ENCODE measurements around the gene JMJD1C. TPM values are rescaled to one million over a fixed set of nuclear protein-coding genes. Genes with fewer than 3 reads are reported as not detected.

The JMJD1C gene
- total RNA-seq, 1 experiment from 2014 or later = 139 TPM

- no TSS peak for BruUV-seq (replicated peaks)
- ATAC-seq = no peak
- Histone ChIP-seq H3K9ac (ENCODE audit: low read length) (no peak overlapping the region), H3K36me3 (ENCODE audit: low read depth, low read length) (peaks cover 4% of the 10 kb centered on the region; the same call in 1 of the 2 replicates), H3K79me2 (ENCODE audit: low read length) (peaks cover 98% of the 10 kb centered on the region), H3K4me2 (ENCODE audit: low read length) (no peak overlapping the region), H3K9me3 (ENCODE audit: low read length) (no peaks in the 10 kb centered on the region), H3F3A (ENCODE audit: low read length, unreplicated experiment) (no peaks in the 10 kb centered on the region), H3K4me3 (ENCODE audit: low read length) (no peak overlapping the region), H2AFZ (ENCODE audit: low read length) (no peak overlapping the region), H3K27me3 (ENCODE audit: low read length) (no peaks in the 10 kb centered on the region), H3K9me2 (replicated peaks; ENCODE audit: low read length) (0 out of 2 replicates have a peak, but pooled peaks cover 3% of the 10 kb centered on the region), H3K4me1 (ENCODE audit: insufficient read depth, low read length) (peaks cover 10% of the 10 kb centered on the region), H4K20me1 (ENCODE audit: low read length) (0 out of 2 replicates have a peak, but pooled peaks cover 5% of the 10 kb centered on the region), H3K27ac (ENCODE audit: low read length) (no peak overlapping the region)
- TF ChIP-seq CTCF (conservative IDR thresholded peaks at IDR 0.05; ENCODE audit: low read depth, low read length) = no peak
- TF ChIP-seq EZH2 (IDR thresholded peaks at IDR 0.05; ENCODE audit: low read length, unreplicated experiment) = no peak
- ChIA-PET CTCF (no interaction called here), POLR2A (ENCODE audit: unreplicated experiment) (interaction anchor here (0.5 kb wide), 1 partner anchor 20 kb away, joined by 5 read pairs; no protein-coding TSS in a partner anchor)
- intact Hi-C loops (cut with micrococcal nuclease) = no loop called here
- no peak for DNase-seq
Measured at GRCh38 chr10:63498665-63499064, 32.9 kb upstream of the JMJD1C start.

DNA sequence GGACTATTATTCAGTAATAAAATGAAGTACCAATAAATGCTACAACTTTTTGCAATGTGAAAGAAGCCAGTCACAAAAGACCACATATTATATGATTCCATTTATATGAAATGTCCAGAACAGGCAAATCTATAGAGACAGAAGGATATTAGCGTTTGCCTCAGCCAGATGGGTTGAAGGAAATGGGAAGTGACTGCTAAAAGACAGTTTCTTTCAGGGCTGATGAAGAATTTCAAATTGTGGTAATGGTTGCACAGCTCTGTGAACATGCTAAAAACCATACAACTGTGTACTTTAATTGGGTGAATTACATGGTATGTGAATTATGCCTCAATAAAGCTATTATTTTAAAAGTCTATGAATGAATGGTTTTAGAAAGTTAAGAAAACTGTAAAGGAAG lies 31.5 kb upstream of the JMJD1C start:
- no peaks in the 10 kb centered on the region for H3K27me3 ChIP-seq (ENCODE audit: low read length)
- H3K4me2 ChIP-seq (ENCODE audit: low read length) = no peak overlapping the region
- no peaks in the 10 kb centered on the region for H3K9me3 ChIP-seq (ENCODE audit: low read length)
- peaks cover 5% of the 10 kb centered on the region for H3F3A ChIP-seq (ENCODE audit: low read length, unreplicated experiment)
- CTCF ChIA-PET = no interaction called here
- peaks cover 20% of the 10 kb centered on the region for H3K4me1 ChIP-seq (ENCODE audit: insufficient read depth, low read length)
- no peak overlapping the region for H3K4me3 ChIP-seq (ENCODE audit: low read length)
- intact Hi-C loops (cut with micrococcal nuclease) = no loop called here
- H3K79me2 ChIP-seq (ENCODE audit: low read length) = peaks cover 96% of the 10 kb centered on the region
- no peak for DNase-seq
- no peak overlapping the region for H3K9ac ChIP-seq (ENCODE audit: low read length)
- H3K36me3 ChIP-seq (ENCODE audit: low read depth, low read length) = peaks cover 4% of the 10 kb centered on the region; the same call in 1 of the 2 replicates
- no peak for ATAC-seq
- 0 out of 2 replicates have a peak, but pooled peaks cover 5% of the 10 kb centered on the region for H4K20me1 ChIP-seq (ENCODE audit: low read length)
- POLR2A ChIA-PET (ENCODE audit: unreplicated experiment) = interaction anchor here (0.5 kb wide), 1 partner anchor 297 kb away, joined by 3 read pairs; no protein-coding TSS in a partner anchor
- no peak overlapping the region for H2AFZ ChIP-seq (ENCODE audit: low read length)
- H3K27ac ChIP-seq (ENCODE audit: low read length) = no peak overlapping the region
- BruUV-seq (replicated peaks) = no TSS peak
- 0 out of 2 replicates have a peak, but pooled peaks cover 3% of the 10 kb centered on the region for H3K9me2 ChIP-seq (replicated peaks; ENCODE audit: low read length)
- TF ChIP-seq EZH2phosphoT487 (IDR thresholded peaks at IDR 0.05; ENCODE audit: borderline replicate concordance, low read length) = no peak
- no peak for TF ChIP-seq EZH2 (IDR thresholded peaks at IDR 0.05; ENCODE audit: low read length, unreplicated experiment)
- TF ChIP-seq CTCF (conservative IDR thresholded peaks at IDR 0.05; ENCODE audit: low read depth, low read length) = no peak

DNA sequence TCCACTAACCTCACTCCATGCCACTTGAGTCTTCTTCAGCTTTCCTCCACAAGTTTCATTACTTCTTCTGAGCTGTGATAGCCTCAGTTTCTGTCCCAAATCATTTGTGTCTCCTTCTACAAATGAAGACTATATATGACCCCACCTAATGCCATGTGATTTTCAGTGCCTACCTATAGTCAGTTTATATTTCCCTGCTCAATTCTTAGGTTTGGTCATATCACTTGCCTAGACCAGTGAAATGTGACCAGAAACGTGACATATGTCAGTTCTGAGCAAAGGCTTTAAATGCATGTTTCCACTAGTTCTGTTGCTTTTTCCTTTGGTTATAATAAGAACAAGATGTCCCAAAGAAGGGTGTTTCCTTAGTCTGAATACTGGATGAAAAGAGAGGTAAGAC lies 30.8 kb upstream of the JMJD1C start:
- DNase-seq = no peak
- H3K4me2 ChIP-seq (ENCODE audit: low read length) = no peak overlapping the region
- no peak overlapping the region for H3K27ac ChIP-seq (ENCODE audit: low read length)
- no peaks in the 10 kb centered on the region for H3K27me3 ChIP-seq (ENCODE audit: low read length)
- no peaks in the 10 kb centered on the region for H3K9me3 ChIP-seq (ENCODE audit: low read length)
- ChIA-PET POLR2A (ENCODE audit: unreplicated experiment) (no interaction called here), CTCF (interaction anchor here (0.6 kb wide), 1 partner anchor 21 kb away, joined by 3 read pairs; no protein-coding TSS in a partner anchor)
- ATAC-seq = no peak
- TF ChIP-seq CTCF (conservative IDR thresholded peaks at IDR 0.05; ENCODE audit: low read depth, low read length) (no peak), EZH2 (IDR thresholded peaks at IDR 0.05; ENCODE audit: low read length, unreplicated experiment) (no peak), EZH2phosphoT487 (IDR thresholded peaks at IDR 0.05; ENCODE audit: borderline replicate concordance, low read length) (no peak)
- H3K9me2 ChIP-seq (replicated peaks; ENCODE audit: low read length) = 0 out of 2 replicates have a peak, but pooled peaks cover 3% of the 10 kb centered on the region
- H4K20me1 ChIP-seq (ENCODE audit: low read length) = 0 out of 2 replicates have a peak, but pooled peaks cover 5% of the 10 kb centered on the region
- BruUV-seq (replicated peaks) = no TSS peak
- H3K9ac ChIP-seq (ENCODE audit: low read length) = no peak overlapping the region
- peaks cover 5% of the 10 kb centered on the region for H3F3A ChIP-seq (ENCODE audit: low read length, unreplicated experiment)
- no peak overlapping the region for H3K4me3 ChIP-seq (ENCODE audit: low read length)
- no peak overlapping the region for H2AFZ ChIP-seq (ENCODE audit: low read length)
- peaks cover 27% of the 10 kb centered on the region for H3K4me1 ChIP-seq (ENCODE audit: insufficient read depth, low read length)
- peaks cover 94% of the 10 kb centered on the region for H3K79me2 ChIP-seq (ENCODE audit: low read length)
- intact Hi-C loops (cut with micrococcal nuclease) = no loop called here
- H3K36me3 ChIP-seq (ENCODE audit: low read depth, low read length) = peaks cover 4% of the 10 kb centered on the region; the same call in 1 of the 2 replicates

Measured in PC-3 (cell line).